GM12878 (cell line): ENCODE data around the gene NPAS3. TPM values are rescaled to one million over a fixed set of nuclear protein-coding genes. Genes with fewer than 3 reads are reported as not detected.

Experiments used
- ATAC-seq: fragments of 200-7000 bp; cut with Tn5 transposase; 3 replicates; pipeline ENCODE4 v1.9.1; 2020; ENCODE audit warnings: mild to moderate bottlenecking, moderate library complexity
- BruUV-seq: library from RNA; stranded (reverse); fragments of 400-500 nt; replicated peaks from 2 replicates; lab custom pipeline; 2021; lab: Mats Ljungman, UMichigan
- CTCF ChIA-PET: fragments of 300-600 bp; sonication (Branson Sonifier 250); formaldehyde crosslinking; extraction: SDS; loops from one replicate; lab custom pipeline; 2021; ENCODE audit warnings: inconsistent platforms; lab: Yijun Ruan, JAX
- POLR2A ChIA-PET: fragments of 350-600 bp; formaldehyde crosslinking; extraction: SDS; loops from one replicate; lab custom pipeline; 2021; ENCODE audit warnings: inconsistent platforms; lab: Charles Lee
- RAD21 ChIA-PET: fragments of 300-600 bp; sonication (Branson Sonifier 250); formaldehyde crosslinking; loops from one replicate; lab custom pipeline; 2023; ENCODE audit warnings: antibody characterized with exemption; ENCODE audit not compliant: unreplicated experiment; lab: Charles Lee
- SMC1A ChIA-PET: fragments of 300-600 bp; sonication (Branson Sonifier 250); formaldehyde crosslinking; loops from one replicate; lab custom pipeline; 2023; ENCODE audit not compliant: unreplicated experiment, uncharacterized antibody; lab: Charles Lee
- DNase-seq: peaks from one replicate; pipeline ENCODE4 v3.0.0-alpha.2; 2011; ENCODE audit warnings: low read depth, low spot score
- FAIRE-seq: peaks from 3 replicates; lab custom pipeline; 2011; peaks lifted over from hg19 to GRCh38; lab: Jason Lieb, UNC
- H2AFZ ChIP-seq: 2 replicates; pipeline ENCODE4 v1.6.0; 2011; ENCODE audit warnings: low read depth, low read length, control low read depth; ENCODE audit not compliant: control insufficient read depth
- H3K27ac ChIP-seq: 2 replicates; pipeline ENCODE4 v1.5.1; 2011; ENCODE audit warnings: control low read depth; ENCODE audit not compliant: control insufficient read depth, insufficient read depth
- H3K27me3 ChIP-seq, 2 experiments: replicated peaks in 1 of 2; 2 replicates each; pipeline versions ENCODE4 v1.6.0 to v1.6.1; 2011; ENCODE audit warnings: low read length in 1 of 2; ENCODE audit not compliant: control insufficient read depth in 2 of 2, insufficient read depth in 2 of 2
- H3K36me3 ChIP-seq, 2 experiments: 2 replicates each; pipeline ENCODE4 v1.5.1; 2011; ENCODE audit warnings: low read length in 1 of 2; ENCODE audit not compliant: control insufficient read depth in 2 of 2, insufficient read depth in 2 of 2
- H3K4me1 ChIP-seq: 2 replicates; pipeline ENCODE4 v1.6.1; 2011; ENCODE audit warnings: mild to moderate bottlenecking, low read length, moderate library complexity, mixed read lengths; ENCODE audit not compliant: control insufficient read depth, insufficient read depth
- H3K4me2 ChIP-seq: 2 replicates; pipeline ENCODE4 v1.6.0; 2011; ENCODE audit warnings: control low read depth; ENCODE audit not compliant: control insufficient read depth, insufficient read depth
- H3K4me3 ChIP-seq: fragments of 200-600 bp; sonication (generic); 2 replicates; pipeline ENCODE4 v1.5.1; 2016
- H3K79me2 ChIP-seq: 2 replicates; pipeline ENCODE4 v1.6.0; 2011; ENCODE audit warnings: low read length; ENCODE audit not compliant: control insufficient read depth, insufficient read depth
- H3K9ac ChIP-seq: 2 replicates; pipeline ENCODE4 v1.8.0; 2011; ENCODE audit warnings: low read length, control low read depth, mixed read lengths; ENCODE audit not compliant: control insufficient read depth, insufficient read depth
- H3K9me3 ChIP-seq: replicated peaks from 3 replicates; pipeline ENCODE4 v1.5.1; 2011; ENCODE audit warnings: mild to moderate bottlenecking, low read length; ENCODE audit not compliant: control insufficient read depth, insufficient read depth
- H4K20me1 ChIP-seq: 2 replicates; pipeline ENCODE4 v1.6.0; 2011; ENCODE audit not compliant: control insufficient read depth, insufficient read depth
- BCL11A ChIP-seq: IDR thresholded peaks from 2 replicates; pipeline ENCODE4 v1.6.1; 2011; ENCODE audit warnings: low read depth, low read length
- BHLHE40 ChIP-seq, 2 experiments: fragments of 450-650 bp in 1 of 2; IDR thresholded peaks; 2 replicates each; pipeline ENCODE4 v1.6.1; 2011 to 2017; ENCODE audit warnings: low read depth in 2 of 2, borderline replicate concordance in 1 of 2, improper control_type of control experiment in 1 of 2, low read length in 1 of 2, mild to moderate bottlenecking in 1 of 2
- E2F8 ChIP-seq: fragments of 450-650 bp; IDR thresholded peaks from 2 replicates; pipeline ENCODE4 v1.6.1; 2018; ENCODE audit warnings: mild to moderate bottlenecking, low read depth, moderate library complexity; ENCODE audit not compliant: partially characterized antibody
- EED ChIP-seq: sonication (generic); IDR thresholded peaks from 2 replicates; pipeline ENCODE4 v1.6.1; 2016; ENCODE audit warnings: antibody characterized with exemption, low read depth
- HDAC2 ChIP-seq: fragments of 200-600 bp; sonication (generic); IDR thresholded peaks from 2 replicates; pipeline ENCODE4 v1.6.1; 2017
- KDM1A ChIP-seq: fragments of 200-600 bp; sonication (generic); IDR thresholded peaks from 2 replicates; pipeline ENCODE4 v1.6.1; 2016; ENCODE audit warnings: borderline replicate concordance
- LARP7 ChIP-seq: fragments of 450-650 bp; IDR thresholded peaks from 2 replicates; pipeline ENCODE4 v1.6.1; 2017; ENCODE audit warnings: mild to moderate bottlenecking
- MEF2A ChIP-seq: IDR thresholded peaks from 2 replicates; pipeline ENCODE4 v1.6.1; 2011; ENCODE audit warnings: low read depth, mild to moderate bottlenecking, low read length, moderate library complexity; ENCODE audit not compliant: insufficient read depth
- MEF2B ChIP-seq: fragments of 450-650 bp; IDR thresholded peaks from 2 replicates; pipeline ENCODE4 v1.6.1; 2018; ENCODE audit warnings: mild to moderate bottlenecking, moderate library complexity; ENCODE audit not compliant: partially characterized antibody, poor library complexity, severe bottlenecking
- POLR2A ChIP-seq: IDR thresholded peaks from 2 replicates; pipeline ENCODE4 v1.6.1; 2011; ENCODE audit warnings: low read depth, mild to moderate bottlenecking, low read length
- RB1 ChIP-seq: fragments of 450-650 bp; formaldehyde crosslinking; IDR thresholded peaks from 2 replicates; pipeline ENCODE4 v1.6.1; 2017; ENCODE audit warnings: mild to moderate bottlenecking, borderline replicate concordance
- ZNF24 ChIP-seq: fragments of 450-650 bp; IDR thresholded peaks from 2 replicates; pipeline ENCODE4 v1.6.1; 2017; ENCODE audit warnings: antibody characterized with exemption, mild to moderate bottlenecking
- ZZZ3 ChIP-seq: IDR thresholded peaks from 2 replicates; pipeline ENCODE4 v1.6.1; 2011; ENCODE audit warnings: low read depth; ENCODE audit not compliant: control insufficient read depth, insufficient read length
- WGBS: methylation state at CpG from one replicate; pipeline ENCODE4 v1.1.6; 2016; ENCODE audit warnings: low lambda C conversion rate; ENCODE audit not compliant: insufficient replicate concordance, insufficient coverage; ENCODE audit errors: missing lambda C conversion rate; 5-methylcytosine and 5-hydroxymethylcytosine counted together
- in situ Hi-C: fragments of 300-500 bp; cut with MboI; formaldehyde crosslinking; loops from 9 replicates; pipeline ENCODE4 v1.14.3; 2018; ENCODE audit warnings: mixed read lengths
- intact Hi-C: fragments of 100-400 bp; cut with micrococcal nuclease; formaldehyde crosslinking; loops from one replicate; pipeline ENCODE4 v1.14.2; 2022; ENCODE audit not compliant: unreplicated experiment
- polyA plus RNA-seq, 11 experiments: library from polyadenylated mRNA; depleted of rRNA in 4 of 11; unstranded in 6 of 11; stranded (reverse) in 5 of 11; fragments of >200 nt; fragmentation: Nextera tagmentation in 4 of 11; fragmentation: Illumina TruSeq in 1 of 11; extraction: Ambion mirVana in 4 of 11; extraction: Trizol in 1 of 11; gene quantifications; 1 replicate in 1 of 11; 2 replicates in 10 of 11; pipeline versions ENCODE4 v1.2.1 to v1.2.3, GENCODE V29; 2011 to 2016; ENCODE audit warnings: inconsistent platforms in 2 of 11, missing spikeins in 2 of 11, low read depth in 1 of 11
- total RNA-seq, 4 experiments: library from RNA; depleted of rRNA in 3 of 4; stranded (reverse); fragments of >200 nt in 3 of 4; fragmentation: Illumina TruSeq in 1 of 4; extraction: Trizol in 1 of 4; gene quantifications; 2 replicates each; pipeline versions ENCODE4 v1.2.1 to v1.2.3, GENCODE V29; 2013 to 2021

Gene NPAS3
- total and polyA plus RNA-seq, 10 of the 15 experiments (the other 5 are each of a cell fraction or from before 2014, with no cell fraction given): under 0.01 to 2.7 (median 0.03) TPM; not detected in 6

DNA sequence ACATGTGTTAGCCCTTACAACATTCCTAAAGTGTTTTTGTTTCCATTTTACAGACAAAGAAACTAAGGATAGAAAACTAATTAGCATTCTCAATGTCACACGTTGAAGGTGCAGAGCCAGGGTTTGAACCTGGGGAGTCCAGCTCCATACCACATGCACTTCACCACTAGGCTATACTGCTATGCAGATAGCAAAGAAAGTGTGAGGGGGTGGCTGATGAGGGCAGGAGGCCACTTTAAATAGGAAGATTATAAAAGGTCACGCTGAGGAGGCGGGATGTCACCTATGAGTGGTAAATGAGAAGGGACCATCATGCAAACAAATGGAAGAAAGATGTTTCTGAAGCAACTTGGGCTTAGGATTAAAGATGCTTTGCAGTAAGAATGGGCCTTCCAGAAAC lies 798.3 kb downstream of the NPAS3 start (continued):
- TF ChIP-seq E2F8 (no peak), BHLHE40 (IDR thresholded peaks at IDR 0.05; ENCODE audit: borderline replicate concordance in 1 of 2, low read depth in 2 of 2, low read length in 1 of 2) (no peak)

GRCh38 chr14:33737446-33737845 lies 798.8 kb downstream of the NPAS3 start:
- in situ Hi-C loops: no loop called here
- BruUV-seq: no TSS peak
- ChIA-PET RAD21 (interaction anchor here (1.0 to 2.3 kb wide), 3 partner anchors 11 to 205 kb away, joined by 3 to 9 read pairs (median 3); no protein-coding TSS in a partner anchor), SMC1A (interaction anchor here (1.3 kb wide), 1 partner anchor 61 kb away, joined by 3 read pairs; no protein-coding TSS in a partner anchor), CTCF (interaction anchor here (0.5 to 2.0 kb wide), 3 partner anchors 17 to 764 kb away, joined by 3 to 7 read pairs (median 4); no protein-coding TSS in a partner anchor), POLR2A (no interaction called here)
- FAIRE-seq (no peak), ATAC-seq (no peak), DNase-seq (no peak)
- no peak for TF ChIP-seq POLR2A
- TF ChIP-seq MEF2A: no peak
- TF ChIP-seq ZNF24: no peak
- no peak for TF ChIP-seq HDAC2
- no peak for TF ChIP-seq KDM1A
- no peak for TF ChIP-seq LARP7
- no peak for TF ChIP-seq MEF2B
- no peak for TF ChIP-seq EED
- no peak for TF ChIP-seq BCL11A
- no peak for TF ChIP-seq ZZZ3
- no peak for TF ChIP-seq RB1
- intact Hi-C loops: no loop called here
- Histone ChIP-seq H3K4me2 (no peak overlapping the region), H3K4me3 (no peak overlapping the region), H3K4me1 (no peaks in the 10 kb centered on the region), H3K9me3 (no peaks in the 10 kb centered on the region), H3K9ac (no peak overlapping the region), H3K79me2 (no peaks in the 10 kb centered on the region), H4K20me1 (no peaks in the 10 kb centered on the region), H2AFZ (no peak overlapping the region), H3K27ac (no peak overlapping the region), H3K36me3 (no peaks in the 10 kb centered on the region), H3K27me3 (no peaks in the 10 kb centered on the region)
- WGBS: 30% methylated on average over 2 of the region's 2 CpGs
